ENCODE data around the gene CTNNA3.

The CTNNA3 gene

GRCh38 chr10:66981361-66982052, 714.5 kb downstream of the CTNNA3 start:
- TF ChIP-seq, protein P1, sequence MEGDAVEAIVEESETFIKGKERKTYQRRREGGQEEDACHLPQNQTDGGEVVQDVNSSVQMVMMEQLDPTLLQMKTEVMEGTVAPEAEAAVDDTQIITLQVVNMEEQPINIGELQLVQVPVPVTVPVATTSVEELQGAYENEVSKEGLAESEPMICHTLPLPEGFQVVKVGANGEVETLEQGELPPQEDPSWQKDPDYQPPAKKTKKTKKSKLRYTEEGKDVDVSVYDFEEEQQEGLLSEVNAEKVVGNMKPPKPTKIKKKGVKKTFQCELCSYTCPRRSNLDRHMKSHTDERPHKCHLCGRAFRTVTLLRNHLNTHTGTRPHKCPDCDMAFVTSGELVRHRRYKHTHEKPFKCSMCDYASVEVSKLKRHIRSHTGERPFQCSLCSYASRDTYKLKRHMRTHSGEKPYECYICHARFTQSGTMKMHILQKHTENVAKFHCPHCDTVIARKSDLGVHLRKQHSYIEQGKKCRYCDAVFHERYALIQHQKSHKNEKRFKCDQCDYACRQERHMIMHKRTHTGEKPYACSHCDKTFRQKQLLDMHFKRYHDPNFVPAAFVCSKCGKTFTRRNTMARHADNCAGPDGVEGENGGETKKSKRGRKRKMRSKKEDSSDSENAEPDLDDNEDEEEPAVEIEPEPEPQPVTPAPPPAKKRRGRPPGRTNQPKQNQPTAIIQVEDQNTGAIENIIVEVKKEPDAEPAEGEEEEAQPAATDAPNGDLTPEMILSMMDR (IDR thresholded peaks at IDR 0.05; ENCODE audit: low read depth, low read length): no peak
- no peak overlapping the region for H3K4me3 ChIP-seq (ENCODE audit: low read depth, low read length)

- H3K4me3 ChIP-seq (ENCODE audit: low read depth, low read length): no peak overlapping the region
- TF ChIP-seq, protein P1 (IDR thresholded peaks at IDR 0.05; ENCODE audit: low read depth, low read length): no peak
Observed at GRCh38 chr10:66980246-66980815, 715.7 kb downstream of the CTNNA3 start.

- TF ChIP-seq, protein P1 (IDR thresholded peaks at IDR 0.05; ENCODE audit: low read depth, low read length): no peak
- no peak overlapping the region for H3K4me3 ChIP-seq (ENCODE audit: low read depth, low read length)
Observed at GRCh38 chr10:66964946-66965345, 731.0 kb downstream of the CTNNA3 start.

DNA sequence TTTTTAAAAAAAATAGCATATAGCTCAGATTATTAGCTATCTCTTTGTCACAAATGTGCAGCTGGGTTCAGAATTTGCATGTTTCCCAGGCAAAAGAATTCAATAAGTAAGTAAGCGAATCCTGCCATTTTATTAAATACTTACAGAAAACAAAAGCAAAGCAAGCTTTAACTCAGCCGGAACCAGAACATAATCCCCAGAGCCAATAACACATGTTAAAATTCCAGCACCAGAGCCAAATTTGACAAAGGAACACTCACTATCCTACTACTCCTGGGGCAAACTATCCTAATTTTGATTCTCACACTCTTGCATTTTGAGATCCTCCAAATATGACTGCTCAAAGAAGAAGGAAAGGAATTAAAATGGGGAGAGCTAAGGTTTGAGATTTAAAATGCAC, 737.5 kb downstream of the CTNNA3 start:
- TF ChIP-seq, protein P1 (IDR thresholded peaks at IDR 0.05; ENCODE audit: low read depth, low read length): no peak
- no peak overlapping the region for H3K4me3 ChIP-seq (ENCODE audit: low read depth, low read length)

DNA sequence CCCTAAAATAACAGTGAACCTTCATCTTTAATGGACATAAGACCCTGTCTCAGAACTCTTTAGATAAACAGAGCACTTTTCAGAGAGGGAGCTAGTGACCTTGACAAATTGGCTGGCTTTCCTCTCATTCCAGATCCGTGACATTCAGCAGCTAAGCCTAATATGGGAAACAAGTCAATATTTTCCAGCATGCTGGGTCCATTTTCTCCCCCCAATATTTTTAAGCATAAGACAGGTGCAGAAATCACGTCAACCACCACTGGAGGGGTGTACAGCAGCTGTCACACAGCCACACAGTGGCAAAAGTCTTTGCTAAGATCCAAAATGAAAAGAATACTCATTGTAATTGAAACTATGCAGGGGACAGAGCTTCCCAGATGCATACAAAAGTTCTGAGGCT, 744.1 kb downstream of the CTNNA3 start:
- no peak overlapping the region for H3K4me3 ChIP-seq (ENCODE audit: low read depth, low read length)
- TF ChIP-seq, protein P1 (IDR thresholded peaks at IDR 0.05; ENCODE audit: low read depth, low read length): no peak

- TF ChIP-seq, protein P1 (IDR thresholded peaks at IDR 0.05; ENCODE audit: low read depth, low read length): no peak
Observed at GRCh38 chr10:66943590-66943989, 752.4 kb downstream of the CTNNA3 start.

GRCh38 chr10:66942407-66942806, 753.6 kb downstream of the CTNNA3 start:
- H3K4me3 ChIP-seq (ENCODE audit: low read depth, low read length): no peak overlapping the region
- TF ChIP-seq, protein P1 (IDR thresholded peaks at IDR 0.05; ENCODE audit: low read depth, low read length): no peak

More at GRCh38 chr10:66943590-66943989, 752.4 kb downstream of the CTNNA3 start:
- no peak overlapping the region for H3K4me3 ChIP-seq (ENCODE audit: low read depth, low read length)
